HepG2 (cell line): ENCODE data around the gene PIM3. TPM values are rescaled to one million over a fixed set of nuclear protein-coding genes. Genes with fewer than 3 reads are reported as not detected.

Source experiments
- EP300 ChIP-seq, 3 experiments: sonication (generic) in 1 of 3; formaldehyde crosslinking in 1 of 3; IDR thresholded peaks; 2 replicates each; pipeline versions ENCODE4 v1.5.1 to v1.6.1; 2011 to 2020; ENCODE audit warnings: low read depth in 2 of 3, low read length in 2 of 3, borderline replicate concordance in 1 of 3, improper control_type of control experiment in 1 of 3, mild to moderate bottlenecking in 1 of 3, missing genetic modification reagents in 1 of 3, moderate library complexity in 1 of 3
- MYNN ChIP-seq: sonication (generic); formaldehyde crosslinking; IDR thresholded peaks from 2 replicates; pipeline ENCODE4 v1.4.0; 2020; ENCODE audit warnings: mild to moderate bottlenecking, low read depth, missing genetic modification reagents
- NCOA1 ChIP-seq: sonication (generic); formaldehyde crosslinking; IDR thresholded peaks from 2 replicates; pipeline ENCODE4 v1.9.0; 2021; ENCODE audit warnings: missing genetic modification reagents
- NR2C2 ChIP-seq: sonication (generic); formaldehyde crosslinking; IDR thresholded peaks from 2 replicates; pipeline ENCODE4 v1.4.0; 2020; ENCODE audit warnings: missing genetic modification reagents, mild to moderate bottlenecking, moderate library complexity, borderline replicate concordance
- RORA ChIP-seq: sonication (generic); formaldehyde crosslinking; IDR thresholded peaks from 2 replicates; pipeline ENCODE4 v1.5.0; 2020; ENCODE audit warnings: mild to moderate bottlenecking, missing genetic modification reagents, moderate library complexity
- SMAD9 ChIP-seq: sonication (generic); formaldehyde crosslinking; IDR thresholded peaks from 2 replicates; pipeline ENCODE4 v1.5.1; 2020; ENCODE audit warnings: mild to moderate bottlenecking, missing genetic modification reagents
- SOX5 ChIP-seq: IDR thresholded peaks from 2 replicates; pipeline ENCODE4 v1.6.1; 2016; ENCODE audit warnings: borderline replicate concordance
- TAF15 ChIP-seq: fragments of 200-400 bp; formaldehyde crosslinking; IDR thresholded peaks from one replicate; pipeline ENCODE4 v1.6.1; 2018; ENCODE audit warnings: mild to moderate bottlenecking, low read depth, low read length; ENCODE audit not compliant: poor library complexity, severe bottlenecking
- TSC22D2 ChIP-seq: sonication (generic); formaldehyde crosslinking; IDR thresholded peaks from 2 replicates; pipeline ENCODE4 v1.5.1; 2020; ENCODE audit warnings: missing genetic modification reagents, mild to moderate bottlenecking, borderline replicate concordance
- YEATS4 ChIP-seq: sonication (generic); formaldehyde crosslinking; IDR thresholded peaks from 2 replicates; pipeline ENCODE4 v1.4.0; 2020; ENCODE audit warnings: missing genetic modification reagents, borderline replicate concordance
- ZNF234 ChIP-seq: sonication (generic); formaldehyde crosslinking; conservative IDR thresholded peaks from 2 replicates; pipeline ENCODE4 v1.5.1; 2020; ENCODE audit warnings: mild to moderate bottlenecking, missing genetic modification reagents
- ZNF510 ChIP-seq: sonication (generic); formaldehyde crosslinking; IDR thresholded peaks from 2 replicates; pipeline ENCODE4 v1.4.0; 2020; ENCODE audit warnings: low read depth, mild to moderate bottlenecking, missing genetic modification reagents
- ZNF567 ChIP-seq: sonication (generic); formaldehyde crosslinking; IDR thresholded peaks from 2 replicates; pipeline ENCODE4 v1.8.1; 2023; ENCODE audit warnings: mild to moderate bottlenecking, missing genetic modification reagents, borderline replicate concordance
- ZNF616 ChIP-seq: sonication (generic); formaldehyde crosslinking; IDR thresholded peaks from 2 replicates; pipeline ENCODE4 v1.5.0; 2020; ENCODE audit warnings: low read depth, mild to moderate bottlenecking, missing genetic modification reagents
- ZNF766 ChIP-seq: sonication (generic); formaldehyde crosslinking; IDR thresholded peaks from 2 replicates; pipeline ENCODE4 v1.5.0; 2020; ENCODE audit warnings: missing genetic modification reagents, borderline replicate concordance
- ZNF839 ChIP-seq: sonication (generic); formaldehyde crosslinking; IDR thresholded peaks from 2 replicates; pipeline ENCODE4 v1.4.0; 2020; ENCODE audit warnings: missing genetic modification reagents, mild to moderate bottlenecking, borderline replicate concordance
- ZNF841 ChIP-seq: sonication (generic); formaldehyde crosslinking; IDR thresholded peaks from 2 replicates; pipeline ENCODE4 v1.8.1; 2023; ENCODE audit warnings: missing genetic modification reagents, borderline replicate concordance
- polyA plus RNA-seq, 8 experiments: library from polyadenylated mRNA; depleted of rRNA in 3 of 8; stranded (reverse) in 7 of 8; unstranded in 1 of 8; fragments of >200 nt; fragmentation: Illumina TruSeq in 4 of 8; extraction: Trizol in 4 of 8; gene quantifications; 2 replicates each; pipeline versions ENCODE4 v1.2.1 to v1.2.3, GENCODE V29; 2011 to 2016; ENCODE audit warnings: low read depth in 4 of 8, missing spikeins in 1 of 8, mixed read lengths in 1 of 8; ENCODE audit not compliant: insufficient read depth in 1 of 8
- total RNA-seq, 5 experiments: library from RNA; depleted of rRNA; stranded (reverse); fragments of >200 nt; fragmentation: Illumina TruSeq; extraction: Trizol; gene quantifications; 2 replicates each; pipeline ENCODE4 v1.2.3, GENCODE V29; 2016; ENCODE audit warnings: low read depth in 1 of 5
- TF ChIP-seq, protein P1 (sequence below): sonication (generic); formaldehyde crosslinking; IDR thresholded peaks from 2 replicates; pipeline ENCODE4 v1.4.0; 2020; ENCODE audit warnings: missing genetic modification reagents, borderline replicate concordance
- TF ChIP-seq, protein P2 (sequence below): sonication (generic); formaldehyde crosslinking; conservative IDR thresholded peaks from 2 replicates; pipeline ENCODE4 v1.5.0; 2020; ENCODE audit warnings: missing genetic modification reagents
- TF ChIP-seq, protein P3 (sequence below): sonication (generic); formaldehyde crosslinking; IDR thresholded peaks from 2 replicates; pipeline ENCODE4 v1.8.0; 2022; ENCODE audit warnings: missing genetic modification reagents, mild to moderate bottlenecking, moderate library complexity, borderline replicate concordance

Gene PIM3
- total and polyA plus RNA-seq, 2 of the 13 experiments (the other 11 are each of a cell fraction or from before 2014, with no cell fraction given) = 21.6 to 31.2 TPM

DNA sequence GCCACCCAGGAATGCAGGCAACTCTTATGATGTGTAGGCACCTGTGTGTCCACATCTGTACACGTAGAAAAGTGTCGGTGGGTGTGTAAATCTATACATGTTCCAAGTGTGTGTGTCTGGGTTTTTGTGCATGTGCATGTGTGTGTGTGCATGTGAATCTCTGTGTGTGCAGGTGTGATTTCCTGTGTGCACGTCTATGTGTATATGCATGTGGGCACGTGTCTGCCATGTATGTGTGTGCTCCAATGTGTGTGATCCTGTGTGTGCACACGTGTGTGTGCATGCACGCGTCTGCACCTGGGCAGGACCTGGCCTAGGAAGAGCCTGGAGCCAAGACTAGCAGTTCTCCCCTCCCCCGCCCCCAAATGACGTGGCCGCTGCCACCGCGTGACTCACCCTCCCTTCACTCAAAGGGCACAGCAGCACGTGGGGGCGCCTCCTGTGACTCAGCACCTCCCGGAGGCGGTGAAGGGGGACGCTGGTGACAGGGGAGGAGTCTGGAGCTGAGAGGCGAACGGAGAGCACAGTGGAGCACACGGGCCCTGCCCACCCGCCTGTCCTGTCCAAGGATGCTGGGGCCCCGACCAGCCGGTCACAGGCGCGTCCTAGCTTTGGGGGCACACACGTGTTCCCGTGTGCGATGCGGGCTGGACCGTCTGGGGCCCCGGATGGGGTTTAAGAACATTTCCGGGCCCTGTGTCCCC is 10.1 kb downstream of the PIM3 start (continued):
- TF ChIP-seq, protein P1, sequence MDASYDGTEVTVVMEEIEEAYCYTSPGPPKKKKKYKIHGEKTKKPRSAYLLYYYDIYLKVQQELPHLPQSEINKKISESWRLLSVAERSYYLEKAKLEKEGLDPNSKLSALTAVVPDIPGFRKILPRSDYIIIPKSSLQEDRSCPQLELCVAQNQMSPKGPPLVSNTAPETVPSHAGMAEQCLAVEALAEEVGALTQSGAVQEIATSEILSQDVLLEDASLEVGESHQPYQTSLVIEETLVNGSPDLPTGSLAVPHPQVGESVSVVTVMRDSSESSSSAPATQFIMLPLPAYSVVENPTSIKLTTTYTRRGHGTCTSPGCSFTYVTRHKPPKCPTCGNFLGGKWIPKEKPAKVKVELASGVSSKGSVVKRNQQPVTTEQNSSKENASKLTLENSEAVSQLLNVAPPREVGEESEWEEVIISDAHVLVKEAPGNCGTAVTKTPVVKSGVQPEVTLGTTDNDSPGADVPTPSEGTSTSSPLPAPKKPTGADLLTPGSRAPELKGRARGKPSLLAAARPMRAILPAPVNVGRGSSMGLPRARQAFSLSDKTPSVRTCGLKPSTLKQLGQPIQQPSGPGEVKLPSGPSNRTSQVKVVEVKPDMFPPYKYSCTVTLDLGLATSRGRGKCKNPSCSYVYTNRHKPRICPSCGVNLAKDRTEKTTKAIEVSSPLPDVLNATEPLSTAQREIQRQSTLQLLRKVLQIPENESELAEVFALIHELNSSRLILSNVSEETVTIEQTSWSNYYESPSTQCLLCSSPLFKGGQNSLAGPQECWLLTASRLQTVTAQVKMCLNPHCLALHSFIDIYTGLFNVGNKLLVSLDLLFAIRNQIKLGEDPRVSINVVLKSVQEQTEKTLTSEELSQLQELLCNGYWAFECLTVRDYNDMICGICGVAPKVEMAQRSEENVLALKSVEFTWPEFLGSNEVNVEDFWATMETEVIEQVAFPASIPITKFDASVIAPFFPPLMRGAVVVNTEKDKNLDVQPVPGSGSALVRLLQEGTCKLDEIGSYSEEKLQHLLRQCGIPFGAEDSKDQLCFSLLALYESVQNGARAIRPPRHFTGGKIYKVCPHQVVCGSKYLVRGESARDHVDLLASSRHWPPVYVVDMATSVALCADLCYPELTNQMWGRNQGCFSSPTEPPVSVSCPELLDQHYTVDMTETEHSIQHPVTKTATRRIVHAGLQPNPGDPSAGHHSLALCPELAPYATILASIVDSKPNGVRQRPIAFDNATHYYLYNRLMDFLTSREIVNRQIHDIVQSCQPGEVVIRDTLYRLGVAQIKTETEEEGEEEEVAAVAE (CRISPR knock-in tag) = peak; percentile 77; the same call in 1 of the 2 replicates
- TF ChIP-seq ZNF616 (CRISPR knock-in tag) = no peak; the same call in 1 of the 2 replicates
- TF ChIP-seq SMAD9 (CRISPR knock-in tag) = peak; percentile 19; the same call in 1 of the 2 replicates
- no peak for TF ChIP-seq MYNN (CRISPR knock-in tag)
- TF ChIP-seq NCOA1 (CRISPR knock-in tag) = no peak
- TF ChIP-seq, protein P2, sequence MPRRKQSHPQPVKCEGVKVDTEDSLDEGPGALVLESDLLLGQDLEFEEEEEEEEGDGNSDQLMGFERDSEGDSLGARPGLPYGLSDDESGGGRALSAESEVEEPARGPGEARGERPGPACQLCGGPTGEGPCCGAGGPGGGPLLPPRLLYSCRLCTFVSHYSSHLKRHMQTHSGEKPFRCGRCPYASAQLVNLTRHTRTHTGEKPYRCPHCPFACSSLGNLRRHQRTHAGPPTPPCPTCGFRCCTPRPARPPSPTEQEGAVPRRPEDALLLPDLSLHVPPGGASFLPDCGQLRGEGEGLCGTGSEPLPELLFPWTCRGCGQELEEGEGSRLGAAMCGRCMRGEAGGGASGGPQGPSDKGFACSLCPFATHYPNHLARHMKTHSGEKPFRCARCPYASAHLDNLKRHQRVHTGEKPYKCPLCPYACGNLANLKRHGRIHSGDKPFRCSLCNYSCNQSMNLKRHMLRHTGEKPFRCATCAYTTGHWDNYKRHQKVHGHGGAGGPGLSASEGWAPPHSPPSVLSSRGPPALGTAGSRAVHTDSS = no peak
- TF ChIP-seq ZNF567 = no peak
- TF ChIP-seq SOX5 (CRISPR knock-in tag) = peak; percentile 85; the same call in 1 of the 2 replicates
- TF ChIP-seq ZNF839 = no peak; the same call in 1 of the 2 replicates
- TF ChIP-seq TAF15 = no peak
- TF ChIP-seq ZNF234 (CRISPR knock-in tag) = no peak
- TF ChIP-seq ZNF841 = no peak
- peak; percentile 42 to 87; a peak in 3 of 4 replicates for TF ChIP-seq EP300 (IDR thresholded peaks at IDR 0.05; ENCODE audit: low read depth in 2 of 2, low read length in 2 of 2)
- peak; percentile 94 for TF ChIP-seq EP300 (CRISPR knock-in tag; IDR thresholded peaks at IDR 0.05; ENCODE audit: borderline replicate concordance)
- peak; percentile 67; the same call in 1 of the 2 replicates for TF ChIP-seq NR2C2
- no peak for TF ChIP-seq ZNF510
- 0 out of 2 replicates have a peak, but pooled peaks have one; percentile 49 for TF ChIP-seq TSC22D2 (CRISPR knock-in tag)
- TF ChIP-seq, protein P3, sequence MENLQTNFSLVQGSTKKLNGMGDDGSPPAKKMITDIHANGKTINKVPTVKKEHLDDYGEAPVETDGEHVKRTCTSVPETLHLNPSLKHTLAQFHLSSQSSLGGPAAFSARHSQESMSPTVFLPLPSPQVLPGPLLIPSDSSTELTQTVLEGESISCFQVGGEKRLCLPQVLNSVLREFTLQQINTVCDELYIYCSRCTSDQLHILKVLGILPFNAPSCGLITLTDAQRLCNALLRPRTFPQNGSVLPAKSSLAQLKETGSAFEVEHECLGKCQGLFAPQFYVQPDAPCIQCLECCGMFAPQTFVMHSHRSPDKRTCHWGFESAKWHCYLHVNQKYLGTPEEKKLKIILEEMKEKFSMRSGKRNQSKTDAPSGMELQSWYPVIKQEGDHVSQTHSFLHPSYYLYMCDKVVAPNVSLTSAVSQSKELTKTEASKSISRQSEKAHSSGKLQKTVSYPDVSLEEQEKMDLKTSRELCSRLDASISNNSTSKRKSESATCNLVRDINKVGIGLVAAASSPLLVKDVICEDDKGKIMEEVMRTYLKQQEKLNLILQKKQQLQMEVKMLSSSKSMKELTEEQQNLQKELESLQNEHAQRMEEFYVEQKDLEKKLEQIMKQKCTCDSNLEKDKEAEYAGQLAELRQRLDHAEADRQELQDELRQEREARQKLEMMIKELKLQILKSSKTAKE (CRISPR knock-in tag) = peak; percentile 94
- no peak; the same call in 1 of the 2 replicates for TF ChIP-seq YEATS4
- no peak; the same call in 1 of the 2 replicates for TF ChIP-seq ZNF766
- TF ChIP-seq RORA = no peak
